ENCODE measurements around the gene RERE. TPM values are rescaled to one million over a fixed set of nuclear protein-coding genes. Genes with fewer than 3 reads are reported as not detected.

The RERE gene
- total RNA-seq, 1 donor from 2014 or later, result 141 TPM

DNA sequence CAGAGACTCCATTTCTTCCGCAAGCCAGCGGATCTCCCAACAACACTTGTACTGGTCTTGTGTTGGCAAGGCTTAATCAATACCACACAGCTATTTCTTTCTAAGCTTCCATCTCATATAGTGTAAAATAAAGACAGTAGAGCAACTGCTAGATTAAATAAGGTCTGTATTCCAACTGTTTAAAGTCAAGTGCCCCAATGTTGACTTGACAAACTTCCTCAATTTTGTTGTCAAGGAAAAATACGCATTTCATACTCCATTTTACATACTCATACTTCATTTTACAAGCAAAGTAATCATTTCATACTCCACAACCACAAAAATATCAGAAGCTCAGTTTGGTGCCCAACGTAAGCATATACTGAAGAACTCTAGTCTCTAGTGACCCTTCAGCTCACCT, 143.0 kb downstream of the RERE start:
- DNase-seq (ENCODE audit: extremely low read depth, low read depth, low spot score), result no peak

DNA sequence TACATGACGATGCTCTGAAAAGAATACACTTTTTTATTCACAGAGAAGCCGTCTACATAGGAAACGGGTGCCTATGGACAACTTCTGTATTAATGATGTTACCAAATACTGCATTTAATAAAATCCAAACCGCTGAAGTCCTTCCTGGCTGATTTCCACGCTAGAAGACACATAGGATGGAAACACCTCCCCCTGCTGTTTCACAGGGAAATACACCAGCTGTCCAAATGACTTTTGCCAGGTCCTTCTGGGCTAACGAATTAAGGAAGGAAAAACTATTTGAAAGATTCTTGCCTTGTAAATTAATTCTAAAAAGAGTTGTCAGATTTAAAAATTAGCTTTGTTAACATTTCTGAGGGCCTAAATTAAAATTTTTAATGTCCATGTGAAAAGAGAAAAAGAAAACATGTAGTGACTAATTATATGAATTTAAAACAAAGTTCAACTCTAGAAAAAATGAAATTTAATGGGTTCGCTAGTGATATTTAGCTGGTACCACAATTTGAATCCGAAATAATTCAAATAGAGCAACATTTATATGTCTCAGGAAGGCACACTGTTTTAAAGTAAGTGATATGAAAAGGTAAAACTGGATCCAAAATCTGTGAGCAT, 146.0 kb downstream of the RERE start:
- no peak for DNase-seq (ENCODE audit: extremely low read depth, low read depth, low spot score)

GRCh38 chr1:8670371-8670818, 147.0 kb downstream of the RERE start:
- no peak for DNase-seq (ENCODE audit: extremely low read depth, low read depth, low spot score)

DNA sequence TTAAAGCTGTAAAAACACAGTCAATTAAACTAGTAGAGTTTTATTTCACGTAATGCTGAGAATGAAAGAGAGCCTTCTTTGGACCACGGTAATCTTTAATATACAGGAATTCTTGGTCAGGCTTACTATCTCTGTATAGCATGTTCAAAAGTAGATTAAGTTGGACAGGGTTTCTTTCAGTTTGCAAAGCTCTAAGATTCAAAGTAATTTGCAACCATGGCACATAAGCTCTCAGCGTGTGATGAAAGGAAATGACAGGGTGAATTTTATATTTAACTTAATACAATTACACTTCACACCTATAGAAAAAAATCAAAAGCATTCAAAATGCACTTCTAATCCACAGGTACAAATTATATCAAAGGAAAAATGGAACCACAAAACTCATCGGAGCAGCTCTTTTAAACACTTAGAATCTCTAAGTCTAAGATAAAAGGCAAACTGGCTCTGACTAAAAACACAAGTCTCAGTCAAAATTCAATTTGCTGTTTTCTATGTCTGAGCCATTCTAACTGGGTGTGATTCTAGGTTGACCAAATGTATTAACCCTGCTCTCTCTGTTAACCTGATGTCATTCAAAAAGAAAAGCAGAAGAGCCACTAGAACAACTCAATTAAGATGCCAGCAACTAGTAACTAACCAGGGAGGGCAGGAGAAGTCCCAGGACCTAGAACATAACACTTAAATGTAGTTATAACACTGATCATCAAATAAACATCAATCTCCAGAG, 147.7 kb downstream of the RERE start:
- DNase-seq (ENCODE audit: extremely low read depth, low read depth, low spot score), result no peak

- no peak for DNase-seq (ENCODE audit: extremely low read depth, low read depth, low spot score)
These were observed 149.4 kb downstream of the RERE start for GRCh38 chr1:8667869-8668594.

GRCh38 chr1:8666389-8667167, 150.9 kb downstream of the RERE start:
- no peak for DNase-seq (ENCODE audit: extremely low read depth, low read depth, low spot score)

GRCh38 chr1:8665833-8666232, 151.6 kb downstream of the RERE start:
- no peak for DNase-seq (ENCODE audit: extremely low read depth, low read depth, low spot score)

DNA sequence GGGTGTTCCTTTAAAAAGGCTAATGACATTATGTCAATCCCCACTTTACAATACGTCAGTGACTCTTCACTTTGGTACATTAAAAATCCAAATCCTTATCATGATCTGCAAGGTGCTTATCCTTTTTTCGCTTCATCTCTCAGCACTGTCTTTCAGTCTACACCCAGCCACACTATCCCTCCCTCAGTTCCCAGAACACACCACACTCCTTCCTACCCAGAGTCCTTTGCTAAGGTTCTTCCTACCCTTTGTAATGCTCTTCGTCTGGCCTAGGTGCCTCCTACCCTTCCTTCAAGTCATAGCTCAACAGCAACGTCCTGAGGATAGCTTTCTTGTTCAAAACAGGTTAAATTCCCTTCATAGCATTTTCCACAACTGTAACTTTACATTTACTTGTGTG, 152.6 kb downstream of the RERE start:
- no peak for DNase-seq (ENCODE audit: extremely low read depth, low read depth, low spot score)

GRCh38 chr1:8663915-8664329, 153.5 kb downstream of the RERE start:
- no peak for DNase-seq (ENCODE audit: extremely low read depth, low read depth, low spot score)

DNA sequence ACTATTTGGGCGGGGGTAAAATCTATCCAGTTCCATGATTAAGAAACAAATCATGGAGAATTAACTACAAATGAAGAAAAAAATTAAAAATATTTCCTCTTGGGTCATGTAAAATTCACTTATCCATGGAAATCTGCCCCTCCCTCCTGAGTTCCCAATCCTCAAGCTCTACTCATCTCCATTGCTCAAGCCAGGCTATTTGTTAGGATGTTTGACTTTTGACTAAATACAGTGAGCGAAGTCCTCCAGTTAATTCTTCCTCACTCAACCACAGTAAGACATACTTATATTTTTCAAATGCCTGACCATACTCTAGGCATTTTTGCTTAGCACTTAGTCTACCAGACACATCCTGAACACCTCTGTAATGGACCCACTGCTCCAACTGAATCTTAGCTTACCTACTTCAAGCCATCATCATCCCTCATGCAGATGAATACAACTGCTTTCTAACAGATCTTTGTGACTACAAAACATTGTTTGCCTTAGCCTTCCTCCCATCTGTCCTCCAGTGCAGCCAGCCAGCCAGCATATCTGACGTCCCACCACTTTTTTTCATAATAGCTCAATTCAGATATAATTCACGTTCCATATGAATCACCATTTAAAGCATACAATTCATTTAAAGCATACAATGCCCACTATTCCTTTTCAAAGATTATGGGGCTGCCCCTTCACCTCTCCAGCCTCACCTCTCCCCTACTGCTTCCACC, 154.2 kb downstream of the RERE start:
- no peak for DNase-seq (ENCODE audit: extremely low read depth, low read depth, low spot score)

DNA sequence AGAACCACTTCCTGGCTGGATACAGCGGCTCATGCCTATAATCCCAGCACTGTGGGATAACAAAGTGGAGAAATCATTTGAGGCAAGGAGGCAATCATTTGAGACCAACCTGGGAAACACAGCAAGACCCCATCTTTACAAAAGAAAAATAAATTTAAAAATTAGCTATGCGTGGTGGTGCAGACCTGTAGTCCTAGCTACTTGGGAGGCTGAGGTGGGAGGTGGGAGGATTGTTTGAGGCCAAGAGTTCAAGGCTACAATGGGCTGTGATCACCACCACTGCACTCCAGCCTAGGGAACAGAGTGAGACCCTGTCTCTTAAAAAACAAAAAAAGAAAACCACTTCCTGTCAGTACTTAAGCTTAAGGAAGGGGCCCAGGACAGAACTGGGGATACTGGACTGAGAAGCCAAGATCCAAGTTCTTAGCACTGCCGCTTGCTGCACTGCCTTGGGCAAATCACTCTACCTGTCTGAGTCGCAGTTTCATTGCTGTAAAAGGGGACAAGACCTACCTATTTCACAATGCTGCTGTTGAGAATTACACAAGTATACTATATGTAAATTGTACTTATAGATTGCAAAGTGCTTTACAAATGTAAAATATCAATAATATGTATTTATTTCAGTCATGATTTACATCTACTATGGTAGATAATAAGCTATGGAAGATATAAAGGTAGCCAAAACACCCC, 154.9 kb downstream of the RERE start:
- DNase-seq (ENCODE audit: extremely low read depth, low read depth, low spot score), result no peak

- DNase-seq (ENCODE audit: extremely low read depth, low read depth, low spot score), result no peak
These were observed 156.0 kb downstream of the RERE start for GRCh38 chr1:8661185-8662110.

DNA sequence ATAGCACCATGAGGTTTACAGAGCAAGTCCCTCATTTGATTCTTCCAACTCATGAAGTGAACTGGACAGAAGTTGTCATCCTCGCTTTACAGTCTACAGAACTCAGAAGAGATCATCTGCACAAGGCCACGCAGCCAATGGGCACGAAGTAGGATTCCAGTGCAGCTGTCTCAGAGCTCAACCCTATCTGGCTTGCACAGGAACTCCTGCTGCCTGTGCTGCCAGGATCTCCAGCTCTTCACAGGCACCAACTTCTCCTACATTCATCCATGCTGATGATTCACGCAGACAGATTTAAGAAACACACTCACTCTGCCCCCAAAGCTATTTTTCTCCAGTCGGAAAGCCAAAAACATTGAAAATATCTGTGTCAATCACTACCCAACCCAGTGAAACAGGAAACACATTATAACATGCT, 157.0 kb downstream of the RERE start:
- no peak for DNase-seq (ENCODE audit: extremely low read depth, low read depth, low spot score)

- DNase-seq (ENCODE audit: extremely low read depth, low read depth, low spot score), result no peak
These were observed 157.8 kb downstream of the RERE start for GRCh38 chr1:8659593-8659992.

GRCh38 chr1:8653878-8654277, 163.6 kb downstream of the RERE start:
- DNase-seq (ENCODE audit: extremely low read depth, low read depth, low spot score), result no peak

- no peak for DNase-seq (ENCODE audit: extremely low read depth, low read depth, low spot score)
These were observed 164.9 kb downstream of the RERE start for GRCh38 chr1:8652467-8653046.

- DNase-seq (ENCODE audit: extremely low read depth, low read depth, low spot score), result no peak
These were observed 165.5 kb downstream of the RERE start for GRCh38 chr1:8651962-8652361.

DNA sequence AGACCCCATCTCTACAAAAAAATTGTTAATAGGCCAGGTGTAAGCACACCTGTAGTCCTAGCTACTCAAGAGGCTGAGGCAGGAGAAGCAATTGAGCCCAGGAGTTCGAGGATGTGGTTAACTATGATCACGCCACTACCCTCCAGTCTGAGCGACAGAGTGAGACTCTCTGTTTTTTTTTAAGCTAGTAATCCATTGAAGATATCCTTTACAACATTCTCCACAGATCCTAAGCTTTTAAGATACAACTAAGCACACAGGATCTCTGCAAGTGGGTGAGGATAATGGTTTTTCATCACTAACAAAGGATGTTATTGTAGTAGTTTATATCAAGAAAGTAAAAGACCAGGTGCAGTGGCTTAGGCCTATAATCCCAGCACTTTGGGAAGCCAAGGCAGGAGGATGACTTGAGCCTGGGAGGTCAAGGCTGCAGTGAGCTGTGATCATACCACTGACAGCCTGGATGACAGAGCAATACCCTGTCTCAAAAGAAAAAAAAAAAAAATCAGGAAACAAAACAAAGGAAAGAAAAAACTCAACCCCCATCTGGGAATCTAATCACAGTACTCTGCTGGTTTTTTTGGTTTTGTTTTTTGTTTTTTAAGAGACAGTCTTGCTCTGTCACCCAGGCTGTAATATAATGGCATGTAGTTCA, 166.1 kb downstream of the RERE start:
- DNase-seq (ENCODE audit: extremely low read depth, low read depth, low spot score), result no peak
